ENCODE results near the gene TRMO. TPM values are rescaled to one million over a fixed set of nuclear protein-coding genes. Genes with fewer than 3 reads are reported as not detected.
A peak's percentile ranks its signal among the peaks of the same experiment; 100 is the strongest.

Gene TRMO
- total and polyA plus RNA-seq, 9 of the 15 experiments (the other 6 are each of a cell fraction or from before 2014, with no cell fraction given): 5.6 to 22.4 (median 16.2) TPM

GRCh38 chr9:97925497-97926334 lies 3.4 kb upstream of the TRMO start:
- BruUV-seq (replicated peaks): no TSS peak
- Histone ChIP-seq H3K4me2 (ENCODE audit: insufficient read depth, low read length) (no peak overlapping the region), H3K27me3 (ENCODE audit: control insufficient read depth in 2 of 2, insufficient read depth in 2 of 2, low read length in 2 of 2) (no peaks in the 10 kb centered on the region), H3K9ac (ENCODE audit: insufficient read depth in 1 of 2, low read depth in 2 of 2, low read length in 2 of 2) (no peak overlapping the region), H3K4me1 (replicated peaks in 1 of 2; ENCODE audit: control insufficient read depth in 2 of 2, insufficient read depth in 2 of 2, low read length in 2 of 2) (peaks cover 8 to 19% of the 10 kb centered on the region in 2 experiments), H4K20me1 (replicated peaks; ENCODE audit: control insufficient read depth, insufficient read depth, low read length) (no peaks in the 10 kb centered on the region), H3K4me3 (no peak overlapping the region), H3K9me1 (ENCODE audit: control insufficient read depth, insufficient read depth, low read length) (no peaks in the 10 kb centered on the region), H3K9me3 (replicated peaks; ENCODE audit: control insufficient read depth, insufficient read depth, low read depth, low read length) (0 out of 2 replicates have a peak, but pooled peaks cover 2% of the 10 kb centered on the region), H2AFZ (ENCODE audit: low read depth, low read length) (no peak overlapping the region), H3K27ac (ENCODE audit: extremely low read depth, low read depth, low read length) (no peak overlapping the region), H3K79me2 (ENCODE audit: control insufficient read depth, insufficient read depth, low read length) (peaks cover 58% of the 10 kb centered on the region), H3K36me3 (ENCODE audit: control insufficient read depth, insufficient read depth, low read length) (peaks cover 49% of the 10 kb centered on the region)
- intact Hi-C loops (cut with micrococcal nuclease): no loop called here
- in situ Hi-C loops (cut with MboI): no loop called here
- 93% methylated on average over 5 of the region's 5 CpGs for WGBS (ENCODE audit: insufficient coverage, low coverage, missing lambda C conversion rate)
- DNase-seq (ENCODE audit: extremely low read depth in 1 of 4, low spot score in 3 of 4): no peak
- ChIA-PET CTCF (ENCODE audit: low intra/inter-chr PET ratio) (interaction anchor here (0.6 kb wide), 1 partner anchor 108 kb away, joined by 3 read pairs; no protein-coding TSS in a partner anchor), POLR2A (interaction anchor here (0.6 to 1.7 kb wide), 13 partner anchors 10 to 134 kb away, joined by 3 to 7 read pairs (median 4); partner anchors contain the start of genes ANP32B and HEMGN)
- ATAC-seq: no peak
- FAIRE-seq: no peak
- no peak for TF ChIP-seq CREB3 (tag; conservative IDR thresholded peaks at IDR 0.05; ENCODE audit: low read depth)
- no peak for TF ChIP-seq BRCA1 (IDR thresholded peaks at IDR 0.05)
- TF ChIP-seq BRCA1 (CRISPR knock-in tag; IDR thresholded peaks at IDR 0.05): no peak
- TF ChIP-seq CBFB (CRISPR knock-in tag; IDR thresholded peaks at IDR 0.05): no peak
- TF ChIP-seq THRA (IDR thresholded peaks at IDR 0.05): no peak
- no peak for TF ChIP-seq NFYB (IDR thresholded peaks at IDR 0.05; ENCODE audit: extremely low read depth, insufficient read length)
- no peak for TF ChIP-seq BRF2 (IDR thresholded peaks at IDR 0.05; ENCODE audit: borderline replicate concordance, insufficient read depth, insufficient read length)
- TF ChIP-seq MYC (IDR thresholded peaks at IDR 0.05; ENCODE audit: low read depth, low read length): no peak
- no peak for TF ChIP-seq MYC (CRISPR knock-in tag; IDR thresholded peaks at IDR 0.05; ENCODE audit: borderline replicate concordance, low read depth)
- TF ChIP-seq FOS (IDR thresholded peaks at IDR 0.05; ENCODE audit: extremely low read depth, insufficient read length): no peak
- no peak for TF ChIP-seq PTBP1 (IDR thresholded peaks at IDR 0.05; ENCODE audit: low read depth, low read length)
- TF ChIP-seq ZBTB33 (CRISPR knock-in tag; IDR thresholded peaks at IDR 0.05): peak; percentile 80
- peak; percentile 48; the same call in 1 of the 2 replicates for TF ChIP-seq POLR2A (conservative IDR thresholded peaks at IDR 0.05)
- TF ChIP-seq JUND (IDR thresholded peaks at IDR 0.05; ENCODE audit: borderline replicate concordance, low read depth, low read length): no peak
- no peak for TF ChIP-seq JUND (tag; IDR thresholded peaks at IDR 0.05; ENCODE audit: borderline replicate concordance, low read depth, low read length)
- 0 out of 2 replicates have a peak, but pooled peaks have one; percentile 41 for TF ChIP-seq ILF3 (IDR thresholded peaks at IDR 0.05; ENCODE audit: borderline replicate concordance)
- no peak for TF ChIP-seq CC2D1A (IDR thresholded peaks at IDR 0.05)
